Measurements from ENCODE around the gene MMP24. TPM values are rescaled to one million over a fixed set of nuclear protein-coding genes. Genes with fewer than 3 reads are reported as not detected.

MMP24 gene
- polyA plus RNA-seq, 1 of the 3 experiments (the other 2 are of a cell fraction): 18.1 TPM

- TF ChIP-seq, protein P1, sequence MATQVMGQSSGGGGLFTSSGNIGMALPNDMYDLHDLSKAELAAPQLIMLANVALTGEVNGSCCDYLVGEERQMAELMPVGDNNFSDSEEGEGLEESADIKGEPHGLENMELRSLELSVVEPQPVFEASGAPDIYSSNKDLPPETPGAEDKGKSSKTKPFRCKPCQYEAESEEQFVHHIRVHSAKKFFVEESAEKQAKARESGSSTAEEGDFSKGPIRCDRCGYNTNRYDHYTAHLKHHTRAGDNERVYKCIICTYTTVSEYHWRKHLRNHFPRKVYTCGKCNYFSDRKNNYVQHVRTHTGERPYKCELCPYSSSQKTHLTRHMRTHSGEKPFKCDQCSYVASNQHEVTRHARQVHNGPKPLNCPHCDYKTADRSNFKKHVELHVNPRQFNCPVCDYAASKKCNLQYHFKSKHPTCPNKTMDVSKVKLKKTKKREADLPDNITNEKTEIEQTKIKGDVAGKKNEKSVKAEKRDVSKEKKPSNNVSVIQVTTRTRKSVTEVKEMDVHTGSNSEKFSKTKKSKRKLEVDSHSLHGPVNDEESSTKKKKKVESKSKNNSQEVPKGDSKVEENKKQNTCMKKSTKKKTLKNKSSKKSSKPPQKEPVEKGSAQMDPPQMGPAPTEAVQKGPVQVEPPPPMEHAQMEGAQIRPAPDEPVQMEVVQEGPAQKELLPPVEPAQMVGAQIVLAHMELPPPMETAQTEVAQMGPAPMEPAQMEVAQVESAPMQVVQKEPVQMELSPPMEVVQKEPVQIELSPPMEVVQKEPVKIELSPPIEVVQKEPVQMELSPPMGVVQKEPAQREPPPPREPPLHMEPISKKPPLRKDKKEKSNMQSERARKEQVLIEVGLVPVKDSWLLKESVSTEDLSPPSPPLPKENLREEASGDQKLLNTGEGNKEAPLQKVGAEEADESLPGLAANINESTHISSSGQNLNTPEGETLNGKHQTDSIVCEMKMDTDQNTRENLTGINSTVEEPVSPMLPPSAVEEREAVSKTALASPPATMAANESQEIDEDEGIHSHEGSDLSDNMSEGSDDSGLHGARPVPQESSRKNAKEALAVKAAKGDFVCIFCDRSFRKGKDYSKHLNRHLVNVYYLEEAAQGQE (IDR thresholded peaks at IDR 0.05; ENCODE audit: low read depth, low read length): no peak
Observed at GRCh38 chr20:35298264-35298663, 71.8 kb downstream of the MMP24 start (continued).

- POLR2A ChIA-PET: interaction anchor here (0.6 kb wide), 1 partner anchor 235 kb away, joined by 7 read pairs; no protein-coding TSS in a partner anchor
- no peak overlapping the region for H2AFZ ChIP-seq (ENCODE audit: low read depth)
- DNase-seq: no peak
Observed at GRCh38 chr20:35299780-35300179, 73.3 kb downstream of the MMP24 start.

More at GRCh38 chr20:35299780-35300179, 73.3 kb downstream of the MMP24 start:
- Histone ChIP-seq H3F3A (replicated peaks; ENCODE audit: insufficient read depth) (peaks cover 8% of the 10 kb centered on the region), H4K20me1 (ENCODE audit: insufficient read depth) (no peaks in the 10 kb centered on the region), H3K4me2 (no peak overlapping the region), H3K9ac (no peak overlapping the region), H3K27me3 (ENCODE audit: insufficient read depth) (no peaks in the 10 kb centered on the region), H3K79me2 (ENCODE audit: insufficient read depth) (no peaks in the 10 kb centered on the region), H3K27ac (ENCODE audit: low read depth in 2 of 2, low read length in 1 of 2) (no peak overlapping the region), H3K36me3 (replicated peaks in 1 of 2; ENCODE audit: control insufficient read depth in 1 of 2, insufficient read depth in 2 of 2, low read length in 1 of 2) (no peaks in the 10 kb centered on the region), H3K9me3 (no peaks in the 10 kb centered on the region), H3K4me3 (ENCODE audit: low read depth in 2 of 2, low read length in 1 of 2) (no peak overlapping the region), H3K9me2 (no peaks in the 10 kb centered on the region), H3K4me1 (ENCODE audit: control insufficient read depth in 1 of 2, insufficient read depth in 2 of 2, low read depth in 1 of 2, low read length in 1 of 2) (peaks cover 19 to 24% of the 10 kb centered on the region in 2 experiments; a peak in 3 of 4 replicates)
- 96% methylated on average over 4 of the region's 4 CpGs for WGBS (ENCODE audit: low lambda C conversion rate)
- CTCF ChIA-PET: interaction anchor here (0.7 to 16.5 kb wide), 2 partner anchors 10 to 143 kb away, joined by 3 to 323 read pairs; partner anchors contain the start of gene GDF5
- TF ChIP-seq USF2 (IDR thresholded peaks at IDR 0.05; ENCODE audit: borderline replicate concordance, low read depth, low read length): no peak
- TF ChIP-seq NFIC (IDR thresholded peaks at IDR 0.05; ENCODE audit: borderline replicate concordance): no peak
- no peak for TF ChIP-seq MXI1 (IDR thresholded peaks at IDR 0.05; ENCODE audit: low read depth, low read length)
- TF ChIP-seq SIN3A (IDR thresholded peaks at IDR 0.05; ENCODE audit: borderline replicate concordance, low read depth, low read length): no peak
- TF ChIP-seq TEAD4 (IDR thresholded peaks at IDR 0.05; ENCODE audit: borderline replicate concordance, insufficient read depth): no peak
- TF ChIP-seq, protein P2, sequence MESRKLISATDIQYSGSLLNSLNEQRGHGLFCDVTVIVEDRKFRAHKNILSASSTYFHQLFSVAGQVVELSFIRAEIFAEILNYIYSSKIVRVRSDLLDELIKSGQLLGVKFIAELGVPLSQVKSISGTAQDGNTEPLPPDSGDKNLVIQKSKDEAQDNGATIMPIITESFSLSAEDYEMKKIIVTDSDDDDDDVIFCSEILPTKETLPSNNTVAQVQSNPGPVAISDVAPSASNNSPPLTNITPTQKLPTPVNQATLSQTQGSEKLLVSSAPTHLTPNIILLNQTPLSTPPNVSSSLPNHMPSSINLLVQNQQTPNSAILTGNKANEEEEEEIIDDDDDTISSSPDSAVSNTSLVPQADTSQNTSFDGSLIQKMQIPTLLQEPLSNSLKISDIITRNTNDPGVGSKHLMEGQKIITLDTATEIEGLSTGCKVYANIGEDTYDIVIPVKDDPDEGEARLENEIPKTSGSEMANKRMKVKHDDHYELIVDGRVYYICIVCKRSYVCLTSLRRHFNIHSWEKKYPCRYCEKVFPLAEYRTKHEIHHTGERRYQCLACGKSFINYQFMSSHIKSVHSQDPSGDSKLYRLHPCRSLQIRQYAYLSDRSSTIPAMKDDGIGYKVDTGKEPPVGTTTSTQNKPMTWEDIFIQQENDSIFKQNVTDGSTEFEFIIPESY (IDR thresholded peaks at IDR 0.05; ENCODE audit: borderline replicate concordance, low read depth): no peak
- no peak for TF ChIP-seq YY1 (IDR thresholded peaks at IDR 0.05; ENCODE audit: low read depth)
- TF ChIP-seq MEF2A (IDR thresholded peaks at IDR 0.05; ENCODE audit: borderline replicate concordance, low read depth): no peak

Measured in SK-N-SH (cell line).